GM12892 (cell line): ENCODE data around the gene OR11H7.

Experiments
- POLR2A ChIP-seq: IDR thresholded peaks from 2 replicates; pipeline ENCODE4 v1.6.1; 2011; ENCODE audit warnings: low read depth, low read length, control low read depth
- POLR2AphosphoS5 ChIP-seq: IDR thresholded peaks from 2 replicates; pipeline ENCODE4 v1.6.1; 2011; ENCODE audit warnings: low read depth, low read length, control low read depth
- TAF1 ChIP-seq: IDR thresholded peaks from 2 replicates; pipeline ENCODE4 v1.6.1; 2011; ENCODE audit warnings: low read depth, mild to moderate bottlenecking, control low read depth, low read length, borderline replicate concordance

DNA sequence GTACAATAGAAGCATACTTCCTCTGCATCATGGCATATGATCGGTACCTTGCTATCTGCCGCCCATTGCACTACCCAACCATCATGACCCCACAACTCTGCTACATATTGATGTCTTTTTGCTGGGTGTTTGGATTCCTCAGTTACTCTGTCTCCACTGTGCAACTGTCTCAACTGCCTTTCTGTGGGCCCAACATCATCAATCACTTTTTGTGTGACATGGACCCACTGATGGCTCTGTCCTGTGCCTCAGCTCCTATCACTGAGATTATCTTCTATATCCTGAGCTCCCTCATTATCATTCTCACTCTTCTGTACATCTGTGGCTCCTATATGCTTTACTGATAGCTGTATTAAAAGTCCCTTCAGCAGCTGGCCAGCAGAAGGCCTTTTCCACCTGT, 19.2 kb upstream of the OR11H7 start:
- no peak for TF ChIP-seq TAF1
- no peak for TF ChIP-seq POLR2AphosphoS5
- no peak for TF ChIP-seq POLR2A
